Neural progenitor cell (in vitro differentiated cells): ENCODE data around the gene MEF2B. TPM values are rescaled to one million over a fixed set of nuclear protein-coding genes. Genes with fewer than 3 reads are reported as not detected.

Experiments
- DNase-seq: peaks from one replicate; pipeline ENCODE4 v3.0.0-alpha.2; 2016; ENCODE audit warnings: low spot score
- H2AFZ ChIP-seq: fragments of 200-600 bp; sonication (generic); replicated peaks from 2 replicates; pipeline ENCODE4 v1.6.1; 2016; ENCODE audit warnings: antibody characterized with exemption
- H3F3A ChIP-seq: fragments of 200-600 bp; sonication (generic); 2 replicates; pipeline ENCODE4 v1.6.1; 2016; ENCODE audit warnings: antibody characterized with exemption, low read depth
- H3K27ac ChIP-seq: fragments of 200-600 bp; sonication (generic); 2 replicates; pipeline ENCODE4 v1.5.1; 2016; ENCODE audit warnings: mild to moderate bottlenecking
- H3K27me3 ChIP-seq: fragments of 200-600 bp; sonication (generic); 2 replicates; pipeline ENCODE4 v1.6.1; 2016; ENCODE audit warnings: mild to moderate bottlenecking, moderate library complexity
- H3K36me3 ChIP-seq: fragments of 200-600 bp; sonication (generic); 2 replicates; pipeline ENCODE4 v1.5.1; 2016
- H3K4me1 ChIP-seq: fragments of 200-600 bp; sonication (generic); 2 replicates; pipeline ENCODE4 v1.6.1; 2016; ENCODE audit warnings: mixed run types
- H3K4me2 ChIP-seq: fragments of 200-600 bp; sonication (generic); 2 replicates; pipeline ENCODE4 v1.6.1; 2016
- H3K4me3 ChIP-seq: fragments of 200-600 bp; sonication (generic); 2 replicates; pipeline ENCODE4 v1.5.1; 2016
- H3K79me2 ChIP-seq: fragments of 200-600 bp; sonication (generic); 2 replicates; pipeline ENCODE4 v1.6.1; 2016; ENCODE audit warnings: low read depth
- H3K9ac ChIP-seq: fragments of 200-600 bp; sonication (generic); 2 replicates; pipeline ENCODE4 v1.6.1; 2016
- H3K9me3 ChIP-seq: fragments of 200-600 bp; sonication (generic); 2 replicates; pipeline ENCODE4 v1.5.1; 2016; ENCODE audit warnings: low read depth
- H4K20me1 ChIP-seq: fragments of 200-600 bp; sonication (generic); 2 replicates; pipeline ENCODE4 v1.6.1; 2016; ENCODE audit warnings: low read depth
- H3K27ac Mint-ChIP-seq: 3 replicates; pipeline ENCODE4 v1.8.0; 2021; ENCODE audit warnings: mixed read lengths
- H3K27me3 Mint-ChIP-seq: 2 replicates; pipeline ENCODE4 v1.8.0; 2022; ENCODE audit warnings: low read depth, mild to moderate bottlenecking, inconsistent platforms, moderate library complexity, mixed read lengths; ENCODE audit not compliant: insufficient read depth
- H3K36me3 Mint-ChIP-seq: 3 replicates; pipeline ENCODE4 v1.8.0; 2021; ENCODE audit warnings: mixed read lengths
- H3K4me1 Mint-ChIP-seq: 3 replicates; pipeline ENCODE4 v1.8.0; 2021; ENCODE audit warnings: mixed read lengths
- H3K4me3 Mint-ChIP-seq: 3 replicates; pipeline ENCODE4 v1.8.0; 2021; ENCODE audit warnings: mild to moderate bottlenecking, moderate library complexity, mixed read lengths
- H3K9me3 Mint-ChIP-seq: 3 replicates; pipeline ENCODE4 v1.8.0; 2020; ENCODE audit warnings: mixed read lengths
- EZH2 ChIP-seq: fragments of 200-600 bp; sonication (generic); IDR thresholded peaks from 2 replicates; pipeline ENCODE4 v1.6.1; 2017; ENCODE audit warnings: antibody characterized with exemption, mild to moderate bottlenecking, moderate library complexity
- EZH2phosphoT487 ChIP-seq: fragments of 200-600 bp; sonication (generic); IDR thresholded peaks from 2 replicates; pipeline ENCODE4 v1.6.1; 2017; ENCODE audit warnings: antibody characterized with exemption
- total RNA-seq: library from RNA; depleted of rRNA; stranded (reverse); fragments of >200 nt; gene quantifications from 2 replicates; pipeline ENCODE4 v1.2.3, GENCODE V29; 2015; ENCODE audit warnings: low replicate concordance
- TF ChIP-seq, protein P1 (sequence below): fragments of 200-600 bp; sonication (generic); IDR thresholded peaks from 2 replicates; pipeline ENCODE4 v1.5.1; 2017; ENCODE audit warnings: antibody characterized with exemption, mild to moderate bottlenecking

MEF2B gene
- total RNA-seq, 1 donor from 2014 or later: not detected

DNA sequence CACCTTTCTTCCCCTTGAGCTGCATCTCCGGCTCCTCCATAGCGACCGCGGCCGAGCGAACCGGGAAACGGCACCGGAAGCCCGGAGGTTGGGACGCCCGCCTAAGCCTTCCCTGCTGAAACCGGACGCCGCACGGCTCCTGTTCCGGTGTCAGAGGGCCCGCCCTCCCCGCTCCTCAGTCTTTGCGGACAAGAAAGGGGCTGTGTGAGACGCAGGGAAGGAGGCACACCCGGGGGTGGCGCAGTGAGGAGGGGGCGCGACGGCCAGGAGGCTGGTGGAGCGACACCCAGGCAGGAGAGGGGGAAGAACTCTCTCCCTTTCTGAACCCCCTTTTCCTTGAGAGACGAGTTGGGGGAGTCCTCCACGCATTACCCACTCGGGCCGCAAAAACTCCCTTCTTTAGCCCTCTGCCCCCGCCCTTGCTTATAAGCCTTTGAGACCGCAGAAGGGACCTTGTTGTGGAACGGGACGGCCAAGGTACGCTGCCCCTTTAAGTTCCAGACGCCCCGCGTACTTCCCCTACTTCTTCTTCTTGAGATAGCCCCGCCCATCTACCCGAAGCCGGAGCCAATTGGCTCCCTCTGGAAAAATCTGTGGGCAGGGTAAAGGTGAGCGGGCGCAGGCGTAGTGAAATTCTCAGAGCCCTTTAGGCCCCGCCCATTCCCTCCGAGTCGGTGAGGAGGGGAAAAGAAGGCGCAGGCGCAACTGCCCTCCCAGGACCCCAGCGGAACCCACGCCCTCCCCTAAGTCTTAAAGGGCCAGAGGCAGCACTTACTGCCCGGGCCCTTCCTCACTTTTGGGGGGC lies 22.2 kb upstream of the MEF2B start, which contains the start of the genes BORCS8 and RFXANK:
Gene BORCS8 (minus strand): TSS at position 75 of the 805 bp plus-strand sequence. CDS start 35 bp downstream, at position 40.
Gene RFXANK (plus strand): TSS at position 181 of the 805 bp plus-strand sequence. CDS start 1,689 bp downstream, outside the sequence.
- H3K27ac ChIP-seq: peak within 1 kb of the TSS; percentile 95
- H3K4me2 ChIP-seq: peak within 1 kb of the TSS; percentile 90
- H3K36me3 ChIP-seq: no peaks in the 10 kb centered on the region
- Mint-ChIP-seq H3K9me3 (no peaks in the 10 kb centered on the region), H3K4me3 (peak within 1 kb of the TSS; percentile 95), H3K36me3 (peaks cover 2% of the 10 kb centered on the region), H3K4me1 (peaks cover 9% of the 10 kb centered on the region), H3K27ac (peak within 1 kb of the TSS; percentile 99), H3K27me3 (peaks cover 5% of the 10 kb centered on the region)
- H3K9me3 ChIP-seq: no peaks in the 10 kb centered on the region
- peaks cover 10% of the 10 kb centered on the region for H4K20me1 ChIP-seq
- peaks cover 8% of the 10 kb centered on the region for H3K4me1 ChIP-seq
- peak within 1 kb of the TSS; percentile 97 for H2AFZ ChIP-seq
- TF ChIP-seq EZH2: no peak
- no peak for TF ChIP-seq EZH2phosphoT487
- TF ChIP-seq, protein P1, sequence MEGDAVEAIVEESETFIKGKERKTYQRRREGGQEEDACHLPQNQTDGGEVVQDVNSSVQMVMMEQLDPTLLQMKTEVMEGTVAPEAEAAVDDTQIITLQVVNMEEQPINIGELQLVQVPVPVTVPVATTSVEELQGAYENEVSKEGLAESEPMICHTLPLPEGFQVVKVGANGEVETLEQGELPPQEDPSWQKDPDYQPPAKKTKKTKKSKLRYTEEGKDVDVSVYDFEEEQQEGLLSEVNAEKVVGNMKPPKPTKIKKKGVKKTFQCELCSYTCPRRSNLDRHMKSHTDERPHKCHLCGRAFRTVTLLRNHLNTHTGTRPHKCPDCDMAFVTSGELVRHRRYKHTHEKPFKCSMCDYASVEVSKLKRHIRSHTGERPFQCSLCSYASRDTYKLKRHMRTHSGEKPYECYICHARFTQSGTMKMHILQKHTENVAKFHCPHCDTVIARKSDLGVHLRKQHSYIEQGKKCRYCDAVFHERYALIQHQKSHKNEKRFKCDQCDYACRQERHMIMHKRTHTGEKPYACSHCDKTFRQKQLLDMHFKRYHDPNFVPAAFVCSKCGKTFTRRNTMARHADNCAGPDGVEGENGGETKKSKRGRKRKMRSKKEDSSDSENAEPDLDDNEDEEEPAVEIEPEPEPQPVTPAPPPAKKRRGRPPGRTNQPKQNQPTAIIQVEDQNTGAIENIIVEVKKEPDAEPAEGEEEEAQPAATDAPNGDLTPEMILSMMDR: no peak
- peak within 1 kb of the TSS; percentile 83 for H3K4me3 ChIP-seq
- H3F3A ChIP-seq: peaks cover 24% of the 10 kb centered on the region
- H3K79me2 ChIP-seq: peaks cover 35% of the 10 kb centered on the region
- DNase-seq: peak; percentile 100
- no peaks in the 10 kb centered on the region for H3K27me3 ChIP-seq
- peak within 1 kb of the TSS; percentile 84 for H3K9ac ChIP-seq

DNA sequence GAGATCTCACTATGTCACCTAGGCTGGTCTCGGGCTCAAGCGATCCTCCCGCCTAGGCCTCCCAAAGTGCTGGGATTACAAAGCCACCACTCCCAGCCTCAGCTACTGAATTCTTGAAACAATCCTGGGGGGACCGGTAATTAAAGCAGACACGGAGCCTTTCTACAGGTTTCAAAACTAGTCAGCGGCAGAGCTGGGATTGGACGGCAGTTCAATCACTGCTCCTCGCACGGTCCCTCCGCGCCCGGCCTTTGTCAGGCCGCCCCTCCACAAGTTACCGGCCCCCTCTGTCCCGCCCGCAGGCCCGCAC lies 21.7 kb upstream of the MEF2B start:
- peak overlapping the region; percentile 86 for H3K4me2 ChIP-seq
- no peaks in the 10 kb centered on the region for H3K36me3 ChIP-seq
- H3K4me3 ChIP-seq: peak overlapping the region; percentile 83
- peaks cover 8% of the 10 kb centered on the region for H3K4me1 ChIP-seq
- no peaks in the 10 kb centered on the region for H3K9me3 Mint-ChIP-seq
- peak overlapping the region; percentile 99 for H3K27ac Mint-ChIP-seq
- peaks cover 5% of the 10 kb centered on the region for H3K27me3 Mint-ChIP-seq
- H3K27me3 ChIP-seq: no peaks in the 10 kb centered on the region
- H4K20me1 ChIP-seq: peaks cover 10% of the 10 kb centered on the region
- peaks cover 9% of the 10 kb centered on the region for H3K4me1 Mint-ChIP-seq
- H3K27ac ChIP-seq: peak overlapping the region; percentile 95
- peak overlapping the region; percentile 95 for H3K4me3 Mint-ChIP-seq
- peaks cover 35% of the 10 kb centered on the region for H3K79me2 ChIP-seq
- no peaks in the 10 kb centered on the region for H3K9me3 ChIP-seq
- no peak for DNase-seq
- peak overlapping the region; percentile 84 for H3K9ac ChIP-seq
- H3K36me3 Mint-ChIP-seq: peaks cover 2% of the 10 kb centered on the region
- peak overlapping the region; percentile 97 for H2AFZ ChIP-seq
- peaks cover 26% of the 10 kb centered on the region for H3F3A ChIP-seq
- TF ChIP-seq, protein P1: no peak
- no peak for TF ChIP-seq EZH2
- TF ChIP-seq EZH2phosphoT487: no peak

DNA sequence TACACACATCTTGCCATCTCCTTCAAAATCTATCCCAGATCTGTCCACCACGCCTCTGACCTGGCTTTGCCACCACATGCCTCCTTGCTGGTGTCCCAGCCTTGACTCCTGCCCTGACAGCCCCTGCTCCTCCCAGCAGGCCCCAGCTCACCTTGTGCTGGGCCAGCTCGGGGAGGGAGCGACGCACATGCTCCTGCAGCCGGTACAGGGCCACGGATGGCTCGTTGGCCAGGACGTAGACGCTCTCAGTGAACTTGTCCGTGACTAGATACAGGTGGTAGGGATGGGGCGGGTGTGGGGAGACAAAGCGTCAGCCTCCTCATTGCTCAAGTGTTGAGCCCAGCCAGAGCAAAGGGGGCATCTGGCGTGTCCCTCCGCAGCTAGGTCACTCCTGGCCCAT lies 16.7 kb upstream of the MEF2B start:
- TF ChIP-seq, protein P1: no peak
- TF ChIP-seq EZH2: no peak
- no peak for TF ChIP-seq EZH2phosphoT487
- H3K27ac Mint-ChIP-seq: peak overlapping the region; percentile 76

More for the DNA sequence above, 16.7 kb upstream of the MEF2B start:
- H3K27ac ChIP-seq: no peak overlapping the region
- H4K20me1 ChIP-seq: peaks cover 9% of the 10 kb centered on the region
- H3F3A ChIP-seq: peaks cover 14% of the 10 kb centered on the region
- no peaks in the 10 kb centered on the region for H3K27me3 ChIP-seq
- H3K9me3 ChIP-seq: no peaks in the 10 kb centered on the region
- H3K79me2 ChIP-seq: peaks cover 23% of the 10 kb centered on the region
- H3K36me3 ChIP-seq: no peaks in the 10 kb centered on the region
- no peak for DNase-seq
- no peak overlapping the region for H3K4me3 ChIP-seq
- Mint-ChIP-seq H3K4me3 (no peak overlapping the region), H3K9me3 (no peaks in the 10 kb centered on the region), H3K4me1 (no peaks in the 10 kb centered on the region), H3K36me3 (peaks cover 7% of the 10 kb centered on the region), H3K27me3 (peaks cover 8% of the 10 kb centered on the region)
- no peak overlapping the region for H3K9ac ChIP-seq
- no peak overlapping the region for H3K4me2 ChIP-seq
- H2AFZ ChIP-seq: no peak overlapping the region
- peaks cover 8% of the 10 kb centered on the region for H3K4me1 ChIP-seq
